Measurements from ENCODE around the gene PSG2. TPM values are rescaled to one million over a fixed set of nuclear protein-coding genes. Genes with fewer than 3 reads are reported as not detected.

Gene PSG2
- polyA plus RNA-seq, 4 donors: 0.12 to 0.13 TPM; not detected in 2

Other genes starting within 250 kb of the PSG2 start
- gene PSG1, start 203.0 kb downstream of the PSG2 start, polyA plus RNA-seq (ENCODE audit: insufficient read length in 4 of 4): under 1 TPM in 2 of 4 donors, not detected in 2; 0.10 to 0.86 TPM
- gene PSG6, start 164.8 kb downstream of the PSG2 start, polyA plus RNA-seq (ENCODE audit: insufficient read length in 4 of 4): under 1 TPM in 2 of 4 donors, not detected in 2; 0.15 to 0.18 TPM
- gene PSG7, start 145.5 kb downstream of the PSG2 start, polyA plus RNA-seq (ENCODE audit: insufficient read length in 4 of 4): not detected
- gene PSG11, start 56.2 kb downstream of the PSG2 start, polyA plus RNA-seq (ENCODE audit: insufficient read length in 4 of 4): under 1 TPM in 1 of 4 donors, not detected in 3; 0.08 TPM
- under 1 TPM in 1 of 4 donors, not detected in 3; 0.21 TPM for gene PSG5, start 103.8 kb upstream of the PSG2 start, polyA plus RNA-seq (ENCODE audit: insufficient read length in 4 of 4)
- gene PSG4, start 122.9 kb upstream of the PSG2 start, polyA plus RNA-seq (ENCODE audit: insufficient read length in 4 of 4): under 1 TPM in 2 of 4 donors, not detected in 2; 0.09 to 0.15 TPM
- gene PSG9, start 186.8 kb upstream of the PSG2 start, polyA plus RNA-seq (ENCODE audit: insufficient read length in 4 of 4): not detected

Data from right renal pelvis (tissue), 4 donors.